Measurements from ENCODE around the gene KMT5C.

KMT5C gene

DNA sequence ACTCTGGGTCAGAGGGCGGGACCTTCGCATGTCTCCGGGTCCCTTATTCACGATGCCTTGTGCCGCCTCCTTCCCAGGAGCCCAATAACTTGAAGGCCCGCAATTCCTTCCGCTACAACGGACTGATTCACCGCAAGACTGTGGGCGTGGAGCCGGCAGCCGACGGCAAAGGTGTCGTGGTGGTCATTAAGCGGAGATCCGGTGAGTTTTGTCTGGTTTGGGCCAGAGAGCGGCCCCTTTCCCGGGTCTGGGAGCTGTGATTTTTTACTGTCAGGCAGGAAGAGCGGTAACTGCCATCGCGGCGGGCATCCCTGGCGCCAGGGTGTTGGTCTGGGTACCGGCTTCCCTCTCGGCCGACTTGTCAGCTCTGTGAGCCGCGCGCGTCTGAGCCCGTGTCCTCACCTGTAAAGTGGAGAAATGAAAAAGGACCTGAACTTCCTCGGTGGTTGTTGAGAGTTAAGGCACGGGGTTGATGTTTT, 46.9 kb downstream of the KMT5C start:
- peaks cover 46% of the 10 kb centered on the region for H3K36me3 ChIP-seq (ENCODE audit: control insufficient read depth, insufficient read depth, low read length)

DNA sequence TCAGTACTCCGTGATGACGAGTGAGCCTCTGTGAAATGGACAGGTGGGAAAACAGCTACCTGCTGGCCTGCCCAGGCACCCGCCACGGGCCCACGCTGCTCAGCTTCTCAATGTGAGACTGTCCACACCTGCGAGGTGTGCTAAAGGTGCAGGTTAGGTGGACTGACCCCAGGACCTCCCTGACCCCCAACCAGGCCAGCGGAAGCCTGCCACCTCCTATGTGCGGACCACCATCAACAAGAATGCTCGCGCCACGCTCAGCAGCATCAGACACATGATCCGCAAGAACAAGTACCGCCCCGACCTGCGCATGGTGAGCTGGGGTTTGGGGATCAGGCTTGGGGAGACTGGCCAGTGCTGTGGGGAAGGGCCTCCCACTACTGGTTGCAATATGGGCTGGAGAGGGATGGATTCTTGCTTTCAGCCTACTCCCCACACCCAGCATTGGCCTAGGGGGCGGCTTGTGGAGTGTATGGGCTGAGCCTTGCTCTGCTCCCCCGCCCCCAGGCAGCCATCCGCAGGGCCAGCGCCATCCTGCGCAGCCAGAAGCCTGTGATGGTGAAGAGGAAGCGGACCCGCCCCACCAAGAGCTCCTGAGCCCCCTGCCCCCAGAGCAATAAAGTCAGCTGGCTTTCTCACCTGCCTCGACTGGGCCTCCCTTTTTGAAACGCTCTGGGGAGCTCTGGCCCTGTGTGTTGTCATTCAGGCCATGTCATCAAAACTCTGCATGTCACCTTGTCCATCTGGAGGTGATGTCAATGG, 48.2 kb downstream of the KMT5C start:
- H3K9me3 ChIP-seq (ENCODE audit: control insufficient read depth, low read length): no peaks in the 10 kb centered on the region
- H3K4me1 ChIP-seq (ENCODE audit: control insufficient read depth, insufficient read depth, low read length, poor library complexity, severe bottlenecking): peaks cover 47% of the 10 kb centered on the region
- peaks cover 47% of the 10 kb centered on the region for H3K36me3 ChIP-seq (ENCODE audit: control insufficient read depth, insufficient read depth, low read length)
- DNase-seq: no peak
- H3K27ac ChIP-seq (ENCODE audit: insufficient read depth, low read length, poor library complexity, severe bottlenecking): peak overlapping the region; percentile 91
- no peak overlapping the region for H3K4me3 ChIP-seq (ENCODE audit: insufficient read depth, low read depth, low read length, poor library complexity, severe bottlenecking)
- no peaks in the 10 kb centered on the region for H3K27me3 ChIP-seq (replicated peaks; ENCODE audit: control insufficient read depth, insufficient read depth, low read length, poor library complexity, severe bottlenecking)

More for the DNA sequence above, 46.9 kb downstream of the KMT5C start:
- no peaks in the 10 kb centered on the region for H3K9me3 ChIP-seq (ENCODE audit: control insufficient read depth, low read length)
- H3K27ac ChIP-seq (ENCODE audit: insufficient read depth, low read length, poor library complexity, severe bottlenecking): peak overlapping the region; percentile 91
- H3K4me3 ChIP-seq (ENCODE audit: insufficient read depth, low read depth, low read length, poor library complexity, severe bottlenecking): peak overlapping the region; percentile 79
- H3K4me1 ChIP-seq (ENCODE audit: control insufficient read depth, insufficient read depth, low read length, poor library complexity, severe bottlenecking): peaks cover 50% of the 10 kb centered on the region
- H3K27me3 ChIP-seq (replicated peaks; ENCODE audit: control insufficient read depth, insufficient read depth, low read length, poor library complexity, severe bottlenecking): no peaks in the 10 kb centered on the region
- peak in 2 of 3 donors; percentile 9 to 29 for DNase-seq

DNA sequence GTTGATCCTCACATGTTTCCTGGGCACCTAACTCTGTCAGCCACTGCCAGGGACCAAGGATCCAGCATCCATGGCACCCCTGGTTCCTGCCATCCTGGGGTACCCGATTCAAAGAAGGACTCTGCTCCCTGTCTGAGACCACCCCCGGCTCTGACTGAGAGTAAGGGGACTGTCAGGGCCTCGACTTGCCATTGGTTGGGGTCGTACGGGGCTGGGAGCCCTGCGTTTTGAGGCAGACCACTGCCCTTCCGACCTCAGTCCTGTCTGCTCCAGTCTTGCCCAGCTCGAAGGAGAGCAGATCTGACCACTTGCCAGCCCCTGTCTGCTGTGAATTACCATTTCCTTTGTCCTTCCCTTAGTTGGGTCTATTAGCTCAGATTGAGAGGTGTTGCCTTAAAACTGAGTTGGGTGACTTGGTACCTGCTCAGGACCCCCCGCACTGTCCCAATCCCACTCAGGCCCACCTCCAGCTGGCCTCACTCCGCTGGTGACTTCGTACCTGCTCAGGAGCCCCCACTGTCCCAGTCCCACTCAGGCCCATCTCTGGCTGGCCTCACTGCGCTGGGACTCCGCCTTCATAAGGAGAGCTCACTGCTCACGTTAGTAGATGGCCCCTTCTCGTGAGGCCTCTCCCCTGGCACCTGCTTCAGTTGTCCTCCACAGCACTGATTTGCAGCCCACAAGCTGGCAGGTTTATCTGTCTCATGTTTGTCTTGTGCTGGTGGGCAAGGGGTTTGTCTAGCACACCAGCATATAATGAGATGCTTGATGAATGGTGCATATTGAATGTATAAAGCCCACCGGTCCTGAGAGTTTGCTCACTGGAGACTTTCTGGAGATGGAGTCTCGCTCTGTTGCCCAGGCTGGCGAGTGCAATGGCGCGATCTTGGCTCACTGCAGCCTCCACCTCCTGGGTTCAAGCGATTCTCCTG, 50.0 kb downstream of the KMT5C start:
- no peak overlapping the region for H3K27ac ChIP-seq (ENCODE audit: insufficient read depth, low read length, poor library complexity, severe bottlenecking)
- H3K36me3 ChIP-seq (ENCODE audit: control insufficient read depth, insufficient read depth, low read length): peaks cover 47% of the 10 kb centered on the region
- H3K4me1 ChIP-seq (ENCODE audit: control insufficient read depth, insufficient read depth, low read length, poor library complexity, severe bottlenecking): peaks cover 36% of the 10 kb centered on the region
- no peak overlapping the region for H3K4me3 ChIP-seq (ENCODE audit: insufficient read depth, low read depth, low read length, poor library complexity, severe bottlenecking)
- DNase-seq: no peak
- no peaks in the 10 kb centered on the region for H3K9me3 ChIP-seq (ENCODE audit: control insufficient read depth, low read length)
- no peaks in the 10 kb centered on the region for H3K27me3 ChIP-seq (replicated peaks; ENCODE audit: control insufficient read depth, insufficient read depth, low read length, poor library complexity, severe bottlenecking)

DNA sequence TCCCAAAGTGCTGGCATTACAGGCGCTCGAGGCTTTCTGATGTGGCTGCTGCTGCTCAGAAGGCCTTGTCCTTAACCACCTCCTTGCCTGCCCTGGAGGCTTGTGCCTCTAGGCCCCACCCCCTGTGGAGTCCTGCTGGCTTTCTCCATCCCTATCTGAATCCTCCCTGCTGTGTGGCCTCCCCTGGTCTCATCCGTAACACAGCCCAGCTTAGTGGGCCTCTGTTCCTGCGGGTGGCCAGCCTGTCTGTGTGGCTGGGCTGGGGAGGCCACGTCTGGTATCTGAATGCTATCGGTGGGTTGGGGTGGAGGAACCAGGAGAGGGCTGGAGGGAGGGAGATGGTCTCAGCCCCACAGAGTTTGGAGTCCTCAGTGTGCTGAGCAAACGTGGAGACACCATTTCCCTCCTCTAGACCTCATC, 50.8 kb downstream of the KMT5C start:
- DNase-seq: no peak
- H3K36me3 ChIP-seq (ENCODE audit: control insufficient read depth, insufficient read depth, low read length): peaks cover 47% of the 10 kb centered on the region
- H3K4me1 ChIP-seq (ENCODE audit: control insufficient read depth, insufficient read depth, low read length, poor library complexity, severe bottlenecking): peaks cover 31% of the 10 kb centered on the region
- no peak overlapping the region for H3K4me3 ChIP-seq (ENCODE audit: insufficient read depth, low read depth, low read length, poor library complexity, severe bottlenecking)
- no peak overlapping the region for H3K27ac ChIP-seq (ENCODE audit: insufficient read depth, low read length, poor library complexity, severe bottlenecking)
- no peaks in the 10 kb centered on the region for H3K27me3 ChIP-seq (replicated peaks; ENCODE audit: control insufficient read depth, insufficient read depth, low read length, poor library complexity, severe bottlenecking)
- H3K9me3 ChIP-seq (ENCODE audit: control insufficient read depth, low read length): no peaks in the 10 kb centered on the region

DNA sequence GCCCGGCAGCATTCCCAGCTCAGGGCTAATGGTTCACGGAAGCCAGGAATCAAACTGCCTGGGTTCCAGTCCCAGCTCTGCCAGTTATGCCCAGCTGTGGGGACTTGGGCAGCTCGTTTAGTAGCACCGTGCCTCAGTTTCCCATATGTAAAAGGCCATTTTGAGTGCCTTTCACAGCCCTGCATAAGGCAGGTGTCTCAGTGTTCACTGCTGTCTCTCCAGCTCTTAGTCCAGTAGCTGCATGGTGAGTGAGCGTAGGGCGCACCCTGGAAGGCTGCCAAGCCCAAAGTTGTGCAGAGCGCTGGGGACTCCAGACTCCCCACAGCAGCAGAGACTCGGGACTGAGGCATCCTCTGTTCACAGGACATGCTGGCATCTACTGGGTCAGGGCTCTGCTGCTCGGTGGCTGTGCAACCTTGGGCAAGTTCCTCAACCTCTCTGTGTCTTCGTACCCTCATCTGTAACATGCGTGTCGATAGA, 51.6 kb downstream of the KMT5C start:
- Histone ChIP-seq H3K9me3 (ENCODE audit: control insufficient read depth, low read length) (no peaks in the 10 kb centered on the region), H3K4me3 (ENCODE audit: insufficient read depth, low read depth, low read length, poor library complexity, severe bottlenecking) (no peak overlapping the region), H3K36me3 (ENCODE audit: control insufficient read depth, insufficient read depth, low read length) (peaks cover 47% of the 10 kb centered on the region), H3K27ac (ENCODE audit: insufficient read depth, low read length, poor library complexity, severe bottlenecking) (no peak overlapping the region), H3K27me3 (replicated peaks; ENCODE audit: control insufficient read depth, insufficient read depth, low read length, poor library complexity, severe bottlenecking) (no peaks in the 10 kb centered on the region), H3K4me1 (ENCODE audit: control insufficient read depth, insufficient read depth, low read length, poor library complexity, severe bottlenecking) (peaks cover 29% of the 10 kb centered on the region)
- no peak for DNase-seq

DNA sequence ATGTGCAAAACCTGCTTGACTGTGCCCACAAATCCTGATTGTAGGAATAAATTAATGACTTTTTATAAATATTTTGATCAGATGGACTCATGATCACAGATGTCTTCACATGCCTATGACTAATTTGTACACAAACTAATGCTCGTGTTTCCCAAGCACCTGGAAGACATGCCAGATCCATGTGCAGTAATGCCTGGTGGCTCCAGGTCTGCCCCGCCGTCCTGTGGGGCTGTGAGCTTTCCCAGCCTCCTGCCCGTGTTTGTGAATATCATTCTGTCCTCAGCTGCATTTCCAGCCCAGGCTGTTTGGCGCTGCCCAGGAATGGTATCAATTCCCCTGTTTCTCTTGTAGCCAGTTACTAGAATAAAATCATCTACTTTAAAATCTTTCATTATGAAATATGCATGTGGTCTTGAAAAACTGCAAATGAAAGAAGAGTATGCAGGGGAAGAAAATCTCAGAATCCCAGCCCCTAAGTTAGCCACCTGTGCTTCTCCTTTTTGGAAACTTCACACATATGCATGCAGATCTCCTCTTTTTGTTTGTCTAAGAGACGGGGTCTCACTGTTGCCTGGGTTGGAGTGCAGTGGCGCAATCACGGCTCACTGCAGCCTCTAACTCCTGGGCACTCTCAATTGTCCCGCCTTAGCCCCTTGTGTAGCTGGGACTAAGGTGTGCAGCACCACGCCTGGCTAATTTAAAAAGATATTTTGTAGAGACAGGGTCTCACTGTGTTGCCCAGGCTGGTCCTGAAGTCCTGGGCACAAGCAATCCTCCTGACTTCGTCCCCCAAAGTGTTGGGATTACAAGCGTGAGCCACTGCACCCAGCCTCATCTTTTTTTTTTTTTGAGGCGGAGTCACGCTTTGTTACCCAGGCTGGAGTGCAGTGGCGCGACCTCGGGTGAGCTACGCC, 52.3 kb downstream of the KMT5C start:
- H3K36me3 ChIP-seq (ENCODE audit: control insufficient read depth, insufficient read depth, low read length): peaks cover 45% of the 10 kb centered on the region
- H3K9me3 ChIP-seq (ENCODE audit: control insufficient read depth, low read length): no peaks in the 10 kb centered on the region
- no peak for DNase-seq
- no peaks in the 10 kb centered on the region for H3K27me3 ChIP-seq (replicated peaks; ENCODE audit: control insufficient read depth, insufficient read depth, low read length, poor library complexity, severe bottlenecking)
- no peak overlapping the region for H3K4me3 ChIP-seq (ENCODE audit: insufficient read depth, low read depth, low read length, poor library complexity, severe bottlenecking)
- H3K27ac ChIP-seq (ENCODE audit: insufficient read depth, low read length, poor library complexity, severe bottlenecking): no peak overlapping the region
- peaks cover 21% of the 10 kb centered on the region for H3K4me1 ChIP-seq (ENCODE audit: control insufficient read depth, insufficient read depth, low read length, poor library complexity, severe bottlenecking)

DNA sequence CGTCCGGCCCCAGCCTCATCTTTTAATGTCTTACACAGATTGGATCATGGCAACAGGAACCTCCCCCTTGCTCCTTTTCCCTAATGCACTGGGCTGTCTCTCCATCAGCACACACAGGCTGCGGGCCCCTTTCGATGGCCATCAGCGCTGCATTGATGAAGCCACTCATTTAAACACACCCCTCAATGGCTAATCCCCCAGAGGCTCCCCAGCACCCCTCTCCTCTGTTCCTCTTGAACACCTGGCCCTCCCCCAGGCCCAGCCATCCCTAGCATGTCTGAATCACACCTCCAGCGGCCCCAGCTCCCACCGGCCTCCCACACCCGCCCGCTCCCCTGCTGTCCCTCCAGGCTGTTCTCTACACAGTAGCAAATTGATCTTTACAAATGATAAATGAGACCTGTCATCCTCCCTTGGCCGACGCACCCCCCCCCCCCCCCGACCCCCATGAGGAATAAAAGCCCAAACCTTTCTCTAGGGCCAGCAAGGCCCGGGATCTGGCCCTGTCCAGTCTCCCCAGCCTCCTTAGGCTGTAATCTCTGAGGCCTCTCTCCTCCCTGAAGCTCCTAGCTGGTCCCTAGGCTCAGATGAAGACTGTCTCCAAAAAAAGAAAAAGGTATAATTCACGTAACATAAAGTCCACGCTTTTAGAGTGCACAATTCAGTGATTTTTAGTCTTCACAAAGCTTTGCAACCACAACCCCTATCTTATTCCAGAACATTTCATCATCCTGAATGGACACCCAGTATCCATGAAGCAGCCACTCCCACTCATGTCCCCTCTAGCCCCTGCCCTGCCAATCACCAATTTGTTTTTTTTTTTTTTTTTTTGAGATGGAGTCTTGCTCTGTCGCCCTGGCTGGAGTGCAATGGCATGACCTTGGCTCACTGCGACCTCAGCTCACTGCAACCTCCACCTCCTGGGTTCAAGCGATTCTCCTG, 53.4 kb downstream of the KMT5C start:
- DNase-seq: no peak
- no peaks in the 10 kb centered on the region for H3K9me3 ChIP-seq (ENCODE audit: control insufficient read depth, low read length)
- H3K4me3 ChIP-seq (ENCODE audit: insufficient read depth, low read depth, low read length, poor library complexity, severe bottlenecking): no peak overlapping the region
- peaks cover 34% of the 10 kb centered on the region for H3K36me3 ChIP-seq (ENCODE audit: control insufficient read depth, insufficient read depth, low read length)
- H3K4me1 ChIP-seq (ENCODE audit: control insufficient read depth, insufficient read depth, low read length, poor library complexity, severe bottlenecking): peaks cover 11% of the 10 kb centered on the region
- H3K27ac ChIP-seq (ENCODE audit: insufficient read depth, low read length, poor library complexity, severe bottlenecking): no peak overlapping the region
- H3K27me3 ChIP-seq (replicated peaks; ENCODE audit: control insufficient read depth, insufficient read depth, low read length, poor library complexity, severe bottlenecking): no peaks in the 10 kb centered on the region

Data from effector memory CD4-positive, alpha-beta T cell (primary cell).